Hypothalamus (tissue), 51 donors: ENCODE results near the gene TLDC2.

Experiments
- DNase-seq, 51 donors: peaks; one replicate each; lab custom pipeline; 2025; lab: John Stamatoyannopoulos, UW

Gene TLDC2

DNA sequence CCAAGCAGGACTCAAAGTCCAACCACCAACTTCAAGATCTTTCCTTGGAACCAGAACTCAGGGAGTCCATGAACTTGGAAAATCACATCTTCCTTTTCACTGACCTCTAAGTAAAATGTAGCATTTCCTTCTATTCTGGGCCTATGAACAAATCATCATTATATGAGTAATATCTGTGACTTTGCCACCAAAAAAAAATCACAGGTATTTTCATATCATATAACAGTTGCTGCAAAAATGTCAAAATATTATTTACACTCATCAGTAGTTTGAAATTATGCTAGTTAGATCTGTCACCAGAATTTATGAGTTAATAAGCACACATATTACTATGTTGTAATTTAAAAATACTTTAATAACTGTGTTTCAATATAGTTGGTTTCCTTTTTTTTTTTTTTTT, 27.3 kb upstream of the TLDC2 start:
- no peak for DNase-seq

DNA sequence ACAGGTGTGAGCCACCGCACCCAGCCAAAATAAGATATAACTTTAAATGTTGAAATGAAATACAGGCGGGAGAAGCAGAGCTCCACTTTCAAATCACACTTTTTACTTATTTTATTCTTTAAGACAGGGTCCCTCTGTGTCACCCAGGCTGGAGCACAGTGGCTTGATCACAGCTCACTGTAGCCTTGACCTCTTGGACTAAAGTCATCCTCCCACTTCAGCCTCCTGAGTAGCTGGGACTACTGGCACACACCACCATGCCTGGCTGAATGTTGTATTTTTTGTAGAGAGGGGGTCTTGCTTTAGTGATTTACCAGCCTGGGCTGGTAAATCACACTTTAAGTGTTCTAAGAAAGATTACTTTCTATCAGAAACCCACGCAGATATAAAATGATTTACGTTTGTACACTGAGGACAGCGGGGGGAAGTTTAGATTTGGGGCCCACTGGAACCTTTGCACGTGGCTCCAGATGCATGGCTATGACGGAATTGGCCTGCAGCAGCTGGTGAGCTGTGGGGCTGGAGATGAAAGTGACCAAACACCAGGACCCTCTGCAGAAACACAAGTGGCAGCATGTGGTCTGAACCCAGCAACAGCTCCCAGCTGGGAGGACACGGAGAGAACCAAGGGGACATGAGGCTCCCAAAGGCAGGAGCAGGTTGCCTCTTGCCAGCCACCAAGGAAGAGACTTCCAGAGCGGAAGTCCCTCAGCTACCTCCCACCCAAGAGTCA, 26.4 kb upstream of the TLDC2 start:
- DNase-seq = no peak

DNA sequence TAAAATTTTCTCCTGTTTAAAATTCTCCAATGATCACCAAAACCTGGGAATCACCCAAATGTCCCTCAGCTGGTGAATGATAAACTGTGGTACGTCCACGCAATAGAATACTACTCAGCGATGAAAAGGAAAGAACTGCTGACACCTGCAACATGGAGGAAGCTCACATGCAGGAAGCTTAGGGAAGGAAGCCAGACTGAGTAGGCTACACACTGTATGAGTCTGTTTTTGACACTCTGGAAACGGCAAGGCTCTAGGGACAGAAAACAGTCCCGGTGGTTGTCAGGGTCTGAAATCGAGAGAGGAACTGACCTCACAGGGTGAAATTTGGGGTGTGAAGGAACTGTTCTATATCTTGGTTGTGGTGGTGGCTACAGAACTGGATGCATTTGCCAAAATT, 25.2 kb upstream of the TLDC2 start:
- DNase-seq = no peak

- no peak for DNase-seq
Measured at GRCh38 chr20:36851490-36851889, 24.4 kb upstream of the TLDC2 start.

- peak in 34 of 51 donors; percentile 30 to 77 (median 52) for DNase-seq
Measured at GRCh38 chr20:36852187-36852586, 23.8 kb upstream of the TLDC2 start.

GRCh38 chr20:36854348-36855240, 21.3 kb upstream of the TLDC2 start:
- no peak for DNase-seq

DNA sequence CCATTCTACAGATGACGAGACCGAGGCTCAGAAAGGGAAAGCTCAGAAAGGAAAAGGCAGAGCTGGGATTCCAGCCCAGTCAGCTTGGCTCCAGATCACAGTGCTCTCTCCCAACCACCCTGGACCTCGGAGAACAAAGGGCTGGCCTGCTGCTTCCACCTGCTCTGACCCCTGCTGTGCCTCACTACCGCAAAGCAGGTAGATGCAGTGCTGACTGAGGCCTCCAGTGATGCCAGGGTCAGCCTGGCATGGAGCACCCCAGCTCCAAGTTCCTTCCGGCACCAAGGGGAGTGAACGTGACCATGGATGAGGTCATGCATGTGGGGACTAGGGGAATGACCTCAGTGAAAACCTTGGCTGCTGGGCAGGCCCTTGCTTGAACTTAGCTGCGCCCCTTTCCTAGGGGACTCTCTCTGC, 20.7 kb upstream of the TLDC2 start:
- DNase-seq = peak in 7 of 51 donors; percentile 7 to 46 (median 27)

DNA sequence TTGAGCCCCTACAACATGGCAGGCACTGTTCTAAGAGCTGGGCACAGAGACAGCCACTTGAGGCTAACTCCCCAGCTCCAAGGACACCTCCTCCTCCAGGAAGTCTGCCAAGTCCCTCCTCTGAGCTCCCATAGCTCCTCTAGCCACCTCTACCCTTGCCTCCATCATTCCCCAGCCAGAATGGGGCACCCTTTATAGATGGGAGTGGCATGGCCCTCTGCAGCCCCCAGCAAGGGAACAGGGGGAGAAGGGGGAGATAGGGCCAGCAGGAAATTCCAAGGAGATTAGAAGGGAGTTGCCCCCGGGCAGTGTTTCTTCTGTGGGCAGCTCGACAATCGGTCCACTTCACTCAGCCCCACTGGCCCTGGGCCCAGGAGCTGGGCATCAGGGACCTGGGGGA, 19.7 kb upstream of the TLDC2 start:
- peak in 5 of 51 donors; percentile 16 to 44 (median 21) for DNase-seq

DNA sequence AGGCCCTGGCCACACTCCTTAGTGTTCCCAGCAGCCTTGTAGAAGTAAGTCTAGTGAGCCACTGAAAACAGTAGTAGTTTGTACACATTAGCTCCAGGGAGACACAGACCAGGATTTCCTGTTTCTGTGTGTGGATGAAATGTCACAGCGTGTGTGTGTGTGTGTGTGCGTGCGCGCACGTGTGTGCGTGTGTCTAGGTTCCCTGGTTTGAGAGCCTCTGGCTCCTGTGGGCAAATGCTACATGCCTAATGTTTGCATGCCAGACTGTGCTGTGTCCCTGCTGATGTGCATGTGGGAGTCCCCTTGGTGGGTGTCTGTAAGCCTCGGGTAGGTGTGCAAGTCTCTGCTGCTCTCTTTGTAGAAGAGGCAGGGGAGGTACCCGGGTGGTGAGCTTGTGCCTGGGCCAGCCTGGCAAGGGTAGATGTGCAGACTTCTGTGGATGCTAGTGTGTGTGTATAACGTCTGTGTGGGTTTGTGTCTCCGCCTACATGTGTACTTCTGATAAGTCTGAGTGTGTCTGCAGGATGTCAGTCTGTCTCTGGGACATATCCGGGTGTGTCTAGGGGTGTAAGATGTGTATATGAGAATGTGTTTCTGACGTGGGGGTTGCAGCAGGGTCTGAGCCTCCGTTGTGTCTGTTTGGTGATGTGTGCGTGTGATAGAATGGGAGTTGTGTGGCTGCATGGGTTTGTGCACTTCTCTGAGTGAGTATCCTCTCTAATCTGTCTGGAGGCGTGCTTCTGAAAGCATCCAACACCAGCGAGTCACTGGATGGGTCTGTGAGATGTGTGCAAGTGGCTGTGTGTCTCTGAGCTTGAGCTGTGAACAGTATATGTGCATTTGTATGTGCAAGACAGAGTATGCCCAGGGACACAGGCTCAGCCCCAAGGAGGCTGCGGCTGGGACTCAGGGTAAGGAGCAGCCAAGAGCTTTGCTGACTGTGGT, 19.0 kb upstream of the TLDC2 start:
- peak in 2 of 51 donors; percentile 44 to 80 for DNase-seq

GRCh38 chr20:36859282-36859555, 16.7 kb upstream of the TLDC2 start:
- no peak for DNase-seq

DNA sequence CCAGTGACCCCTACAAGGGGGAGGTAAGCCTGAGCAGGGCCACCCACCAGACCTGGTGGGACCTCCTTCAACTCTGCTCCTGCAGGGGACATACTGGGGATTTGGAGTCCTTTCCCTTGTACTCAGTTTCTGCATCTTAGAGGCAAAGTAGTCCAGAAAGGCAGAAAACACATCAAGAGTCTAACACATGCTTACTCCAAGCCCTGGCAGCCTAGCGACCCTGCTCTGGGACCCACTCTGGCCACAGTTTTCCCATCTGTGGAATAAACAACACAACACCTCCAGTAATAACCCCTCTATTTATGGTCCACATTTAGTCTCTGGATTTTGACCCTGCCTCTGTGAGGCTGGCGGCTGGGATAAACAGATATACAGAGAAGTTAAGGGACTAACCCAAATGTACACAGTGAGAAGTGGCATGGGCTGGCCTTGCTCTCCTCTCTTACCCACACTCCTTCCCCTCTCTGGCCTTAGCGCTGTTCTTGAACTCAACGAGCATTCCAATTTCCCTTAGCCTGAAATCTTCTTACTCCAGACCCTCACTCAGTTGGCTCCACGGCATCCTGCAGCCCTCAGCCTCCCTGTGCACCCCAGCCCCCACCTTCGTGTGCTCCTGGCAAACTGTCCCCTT, 16.1 kb upstream of the TLDC2 start:
- DNase-seq = peak in 1 of 51 donors; percentile 13

GRCh38 chr20:36860339-36860738, 15.6 kb upstream of the TLDC2 start:
- DNase-seq = peak in 1 of 51 donors; percentile 10

GRCh38 chr20:36860811-36861624, 14.9 kb upstream of the TLDC2 start:
- peak in 3 of 51 donors; percentile 15 to 38 (median 18) for DNase-seq

DNA sequence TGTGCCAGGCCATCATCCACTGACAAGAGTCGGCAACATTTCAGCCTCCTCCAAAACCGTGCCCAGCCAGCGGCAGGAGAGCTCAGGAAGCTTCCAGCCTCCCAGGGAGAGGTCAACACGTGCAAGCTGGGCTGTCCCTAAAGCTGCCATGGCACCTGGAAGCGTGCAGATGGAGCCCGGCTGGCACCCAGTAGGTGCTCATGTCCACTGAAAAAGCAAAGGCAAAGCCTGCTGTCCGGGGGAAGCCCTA, 14.4 kb upstream of the TLDC2 start:
- peak in 3 of 51 donors; percentile 27 to 35 (median 32) for DNase-seq

DNA sequence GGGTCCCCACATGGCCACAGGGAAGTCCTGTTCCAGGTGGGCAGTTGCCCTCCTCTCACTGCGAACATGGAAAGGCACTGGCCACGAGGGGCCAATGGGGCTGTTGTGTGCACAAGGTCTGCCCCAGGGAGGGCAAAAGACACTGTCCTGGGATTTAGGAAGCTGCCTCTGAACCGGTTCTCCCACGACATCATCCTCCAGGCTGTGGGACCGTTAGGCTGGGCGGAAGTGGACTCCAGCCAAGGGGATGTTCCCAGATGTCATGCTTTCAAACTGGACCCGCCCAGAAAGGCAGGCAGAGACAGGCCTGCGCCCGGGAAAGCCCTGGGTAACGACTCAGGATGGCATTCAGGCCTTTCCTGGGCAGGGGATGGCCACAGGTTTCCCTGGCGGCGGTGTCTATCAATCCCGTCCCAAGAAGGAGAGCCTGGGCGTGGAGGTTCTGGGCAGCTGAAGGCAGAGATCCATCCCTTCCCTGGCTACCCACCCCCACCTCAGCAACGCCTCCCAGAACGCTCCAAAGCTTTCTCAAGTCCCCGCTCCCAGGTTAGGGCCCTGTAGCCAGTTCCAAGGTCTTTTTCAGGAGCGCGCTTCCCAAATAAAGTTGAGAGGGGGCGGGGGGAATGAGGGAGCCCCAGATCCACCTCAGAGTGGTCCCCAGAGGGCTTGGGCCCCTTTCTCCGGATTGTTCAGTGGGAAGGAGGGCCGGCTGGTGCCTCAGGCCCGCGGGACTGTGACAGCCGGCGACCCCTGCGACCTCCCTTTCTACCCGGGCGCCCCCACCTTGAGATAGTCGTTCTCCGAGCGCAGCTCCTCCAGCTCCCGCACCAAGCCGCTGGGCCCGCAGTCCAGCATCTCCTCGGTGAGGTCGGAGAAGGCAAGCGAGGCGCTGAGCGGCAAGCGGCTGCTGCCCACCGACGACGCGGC, 13.8 kb upstream of the TLDC2 start:
- peak in 49 of 51 donors; percentile 35 to 89 (median 72) for DNase-seq

DNA sequence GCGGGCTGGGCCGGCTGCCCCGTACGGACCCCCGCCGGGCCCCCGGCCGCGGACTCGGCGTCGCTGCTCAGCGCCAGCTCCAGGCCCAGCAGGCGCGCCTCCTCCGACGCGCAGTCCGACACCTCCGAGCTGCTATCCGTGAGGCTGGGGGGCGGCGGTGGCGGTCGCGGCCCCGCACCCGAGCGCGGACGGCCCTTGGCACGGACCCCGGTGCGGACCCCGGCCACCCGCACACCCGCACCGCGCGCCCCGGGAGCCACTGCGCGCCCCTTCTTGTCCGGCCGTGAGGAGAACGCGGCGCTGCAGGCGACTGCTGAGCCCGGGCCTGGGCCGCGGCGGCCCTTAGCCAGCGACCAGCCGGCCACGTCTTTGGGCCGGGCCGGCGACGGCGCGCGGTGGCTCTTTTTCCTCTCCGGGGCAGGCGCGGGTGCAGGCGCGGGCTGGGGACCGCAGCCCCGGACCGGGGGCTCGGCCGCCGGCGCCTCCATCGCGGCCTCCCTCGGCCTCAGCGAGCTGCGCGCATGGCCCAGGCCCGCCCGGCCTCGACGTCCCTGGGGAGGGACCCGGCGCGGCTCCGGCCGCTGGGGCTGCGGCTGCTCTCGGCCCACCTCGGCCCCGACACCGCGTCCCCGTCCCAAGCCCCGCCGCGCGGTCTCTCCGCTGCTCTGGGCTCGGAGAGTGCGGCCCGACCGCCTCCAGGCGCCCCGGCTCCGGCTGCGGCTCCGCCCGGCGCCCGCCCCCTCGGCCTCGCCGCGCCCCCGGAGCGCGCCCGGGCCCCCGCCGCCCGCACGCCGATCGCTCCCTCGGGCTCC, 12.9 kb upstream of the TLDC2 start:
- peak in 1 of 51 donors; percentile 45 for DNase-seq

- DNase-seq = no peak
Measured at GRCh38 chr20:36865076-36865860, 10.7 kb upstream of the TLDC2 start.
